ENCODE data around the gene CENPV. TPM values are rescaled to one million over a fixed set of nuclear protein-coding genes. Genes with fewer than 3 reads are reported as not detected.

Gene CENPV
- total RNA-seq, 1 donor from 2014 or later: 91.3 TPM

- DNase-seq (ENCODE audit: low read depth): no peak
- TF ChIP-seq, protein P1, sequence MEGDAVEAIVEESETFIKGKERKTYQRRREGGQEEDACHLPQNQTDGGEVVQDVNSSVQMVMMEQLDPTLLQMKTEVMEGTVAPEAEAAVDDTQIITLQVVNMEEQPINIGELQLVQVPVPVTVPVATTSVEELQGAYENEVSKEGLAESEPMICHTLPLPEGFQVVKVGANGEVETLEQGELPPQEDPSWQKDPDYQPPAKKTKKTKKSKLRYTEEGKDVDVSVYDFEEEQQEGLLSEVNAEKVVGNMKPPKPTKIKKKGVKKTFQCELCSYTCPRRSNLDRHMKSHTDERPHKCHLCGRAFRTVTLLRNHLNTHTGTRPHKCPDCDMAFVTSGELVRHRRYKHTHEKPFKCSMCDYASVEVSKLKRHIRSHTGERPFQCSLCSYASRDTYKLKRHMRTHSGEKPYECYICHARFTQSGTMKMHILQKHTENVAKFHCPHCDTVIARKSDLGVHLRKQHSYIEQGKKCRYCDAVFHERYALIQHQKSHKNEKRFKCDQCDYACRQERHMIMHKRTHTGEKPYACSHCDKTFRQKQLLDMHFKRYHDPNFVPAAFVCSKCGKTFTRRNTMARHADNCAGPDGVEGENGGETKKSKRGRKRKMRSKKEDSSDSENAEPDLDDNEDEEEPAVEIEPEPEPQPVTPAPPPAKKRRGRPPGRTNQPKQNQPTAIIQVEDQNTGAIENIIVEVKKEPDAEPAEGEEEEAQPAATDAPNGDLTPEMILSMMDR (conservative IDR thresholded peaks at IDR 0.05; ENCODE audit: low read depth, low read length): no peak
- no peak overlapping the region for H3K4me3 ChIP-seq (ENCODE audit: low read depth, low read length)
Measured at GRCh38 chr17:16358394-16358793, 5.1 kb upstream of the CENPV start.

- no peak overlapping the region for H3K4me3 ChIP-seq (ENCODE audit: low read depth, low read length)
- TF ChIP-seq, protein P1 (conservative IDR thresholded peaks at IDR 0.05; ENCODE audit: low read depth, low read length): no peak
- no peak for DNase-seq (ENCODE audit: low read depth)
Measured at GRCh38 chr17:16354585-16354984, 1.3 kb upstream of the CENPV start.

GRCh38 chr17:16352667-16353316, 477 bp downstream of the CENPV start:
- H3K4me3 ChIP-seq (ENCODE audit: low read depth, low read length): peak overlapping the region; percentile 47
- no peak for DNase-seq (ENCODE audit: low read depth)
- TF ChIP-seq, protein P1 (conservative IDR thresholded peaks at IDR 0.05; ENCODE audit: low read depth, low read length): no peak

DNA sequence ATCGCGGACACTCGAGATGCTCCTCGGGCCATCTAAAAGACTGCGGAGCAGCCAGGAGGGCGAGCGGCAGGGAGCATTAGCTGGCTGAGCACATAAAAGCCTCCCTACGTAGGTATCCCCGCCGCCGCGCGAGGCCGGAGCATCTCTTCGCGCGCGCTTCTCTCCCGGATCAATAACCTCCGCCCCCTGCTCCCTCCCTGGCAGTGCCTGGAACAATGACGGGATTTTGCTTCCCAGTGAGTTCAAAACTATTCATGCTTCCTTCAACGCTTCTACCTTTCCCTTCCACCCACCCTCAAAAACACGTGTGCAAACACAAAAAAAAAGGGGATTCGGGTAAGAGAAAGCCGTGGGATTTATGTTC, 984 bp downstream of the CENPV start:
- H3K4me3 ChIP-seq (ENCODE audit: low read depth, low read length): peak overlapping the region; percentile 47
- DNase-seq (ENCODE audit: low read depth): no peak
- TF ChIP-seq, protein P1 (conservative IDR thresholded peaks at IDR 0.05; ENCODE audit: low read depth, low read length): no peak

GRCh38 chr17:16351831-16352230, 1.4 kb downstream of the CENPV start:
- DNase-seq (ENCODE audit: low read depth): no peak
- peak overlapping the region; percentile 47 for H3K4me3 ChIP-seq (ENCODE audit: low read depth, low read length)
- TF ChIP-seq, protein P1 (conservative IDR thresholded peaks at IDR 0.05; ENCODE audit: low read depth, low read length): no peak

GRCh38 chr17:16349431-16349830, 3.8 kb downstream of the CENPV start:
- no peak for DNase-seq (ENCODE audit: low read depth)
- H3K4me3 ChIP-seq (ENCODE audit: low read depth, low read length): no peak overlapping the region
- TF ChIP-seq, protein P1 (conservative IDR thresholded peaks at IDR 0.05; ENCODE audit: low read depth, low read length): no peak

- H3K4me3 ChIP-seq (ENCODE audit: low read depth, low read length): no peak overlapping the region
- TF ChIP-seq, protein P1 (conservative IDR thresholded peaks at IDR 0.05; ENCODE audit: low read depth, low read length): no peak
- no peak for DNase-seq (ENCODE audit: low read depth)
Measured at GRCh38 chr17:16348586-16348985, 4.7 kb downstream of the CENPV start.

Data from epithelial cell of proximal tubule (primary cell).